ENCODE data around the gene C5orf15.

Gene C5orf15

GRCh38 chr5:133927300-133928180 lies 40.9 kb downstream of the C5orf15 start:
- TF ChIP-seq TCF4 (CRISPR knock-in tag; IDR thresholded peaks at IDR 0.05; ENCODE audit: borderline replicate concordance), result no peak
- TF ChIP-seq, protein P1, sequence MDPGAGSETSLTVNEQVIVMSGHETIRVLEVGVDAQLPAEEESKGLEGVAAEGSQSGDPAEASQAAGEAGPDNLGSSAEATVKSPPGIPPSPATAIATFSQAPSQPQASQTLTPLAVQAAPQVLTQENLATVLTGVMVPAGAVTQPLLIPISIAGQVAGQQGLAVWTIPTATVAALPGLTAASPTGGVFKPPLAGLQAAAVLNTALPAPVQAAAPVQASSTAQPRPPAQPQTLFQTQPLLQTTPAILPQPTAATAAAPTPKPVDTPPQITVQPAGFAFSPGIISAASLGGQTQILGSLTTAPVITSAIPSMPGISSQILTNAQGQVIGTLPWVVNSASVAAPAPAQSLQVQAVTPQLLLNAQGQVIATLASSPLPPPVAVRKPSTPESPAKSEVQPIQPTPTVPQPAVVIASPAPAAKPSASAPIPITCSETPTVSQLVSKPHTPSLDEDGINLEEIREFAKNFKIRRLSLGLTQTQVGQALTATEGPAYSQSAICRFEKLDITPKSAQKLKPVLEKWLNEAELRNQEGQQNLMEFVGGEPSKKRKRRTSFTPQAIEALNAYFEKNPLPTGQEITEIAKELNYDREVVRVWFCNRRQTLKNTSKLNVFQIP (CRISPR knock-in tag; IDR thresholded peaks at IDR 0.05; ENCODE audit: borderline replicate concordance, low read depth), result no peak
- no peak; the same call in 2 of the 3 replicates for ATAC-seq

- TF ChIP-seq CSDC2 (CRISPR knock-in tag; IDR thresholded peaks at IDR 0.05), result no peak
- no peak for TF ChIP-seq PATZ1 (CRISPR knock-in tag; IDR thresholded peaks at IDR 0.05; ENCODE audit: borderline replicate concordance)
- no peak for TF ChIP-seq ZFP3 (CRISPR knock-in tag; IDR thresholded peaks at IDR 0.05)
- TF ChIP-seq TCF4 (CRISPR knock-in tag; IDR thresholded peaks at IDR 0.05; ENCODE audit: borderline replicate concordance), result 0 out of 2 replicates have a peak, but pooled peaks have one; percentile 17
- TF ChIP-seq, protein P2, sequence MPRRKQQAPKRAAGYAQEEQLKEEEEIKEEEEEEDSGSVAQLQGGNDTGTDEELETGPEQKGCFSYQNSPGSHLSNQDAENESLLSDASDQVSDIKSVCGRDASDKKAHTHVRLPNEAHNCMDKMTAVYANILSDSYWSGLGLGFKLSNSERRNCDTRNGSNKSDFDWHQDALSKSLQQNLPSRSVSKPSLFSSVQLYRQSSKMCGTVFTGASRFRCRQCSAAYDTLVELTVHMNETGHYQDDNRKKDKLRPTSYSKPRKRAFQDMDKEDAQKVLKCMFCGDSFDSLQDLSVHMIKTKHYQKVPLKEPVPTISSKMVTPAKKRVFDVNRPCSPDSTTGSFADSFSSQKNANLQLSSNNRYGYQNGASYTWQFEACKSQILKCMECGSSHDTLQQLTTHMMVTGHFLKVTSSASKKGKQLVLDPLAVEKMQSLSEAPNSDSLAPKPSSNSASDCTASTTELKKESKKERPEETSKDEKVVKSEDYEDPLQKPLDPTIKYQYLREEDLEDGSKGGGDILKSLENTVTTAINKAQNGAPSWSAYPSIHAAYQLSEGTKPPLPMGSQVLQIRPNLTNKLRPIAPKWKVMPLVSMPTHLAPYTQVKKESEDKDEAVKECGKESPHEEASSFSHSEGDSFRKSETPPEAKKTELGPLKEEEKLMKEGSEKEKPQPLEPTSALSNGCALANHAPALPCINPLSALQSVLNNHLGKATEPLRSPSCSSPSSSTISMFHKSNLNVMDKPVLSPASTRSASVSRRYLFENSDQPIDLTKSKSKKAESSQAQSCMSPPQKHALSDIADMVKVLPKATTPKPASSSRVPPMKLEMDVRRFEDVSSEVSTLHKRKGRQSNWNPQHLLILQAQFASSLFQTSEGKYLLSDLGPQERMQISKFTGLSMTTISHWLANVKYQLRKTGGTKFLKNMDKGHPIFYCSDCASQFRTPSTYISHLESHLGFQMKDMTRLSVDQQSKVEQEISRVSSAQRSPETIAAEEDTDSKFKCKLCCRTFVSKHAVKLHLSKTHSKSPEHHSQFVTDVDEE (CRISPR knock-in tag; IDR thresholded peaks at IDR 0.05), result peak; percentile 67; the same call in 1 of the 2 replicates
- TF ChIP-seq, protein P1 (CRISPR knock-in tag; IDR thresholded peaks at IDR 0.05; ENCODE audit: borderline replicate concordance, low read depth), result no peak
- TF ChIP-seq ZC3H10 (CRISPR knock-in tag; IDR thresholded peaks at IDR 0.05), result no peak
- ATAC-seq, result peak; percentile 72
Measured at GRCh38 chr5:133926489-133927299, 41.7 kb downstream of the C5orf15 start.

- ATAC-seq, result no peak
- TF ChIP-seq CSRNP3 (CRISPR knock-in tag; IDR thresholded peaks at IDR 0.05) (no peak), BACH2 (CRISPR knock-in tag; IDR thresholded peaks at IDR 0.05; ENCODE audit: borderline replicate concordance) (no peak), ISL1 (CRISPR knock-in tag; IDR thresholded peaks at IDR 0.05) (no peak), ZNF565 (CRISPR knock-in tag; conservative IDR thresholded peaks at IDR 0.05; ENCODE audit: low read depth) (no peak), OSR1 (CRISPR knock-in tag; IDR thresholded peaks at IDR 0.05) (no peak), PATZ1 (CRISPR knock-in tag; IDR thresholded peaks at IDR 0.05; ENCODE audit: borderline replicate concordance) (no peak), CREB5 (CRISPR knock-in tag; IDR thresholded peaks at IDR 0.05; ENCODE audit: low read depth) (no peak), ARNTL (CRISPR knock-in tag; IDR thresholded peaks at IDR 0.05; ENCODE audit: borderline replicate concordance, low read depth) (no peak), ZNF8 (CRISPR knock-in tag; IDR thresholded peaks at IDR 0.05) (no peak)
- TF ChIP-seq, protein P1 (CRISPR knock-in tag; IDR thresholded peaks at IDR 0.05; ENCODE audit: borderline replicate concordance, low read depth), result no peak
Measured at GRCh38 chr5:133925866-133926488, 42.4 kb downstream of the C5orf15 start.
